ENCODE results near the gene RGS6. TPM values are rescaled to one million over a fixed set of nuclear protein-coding genes. Genes with fewer than 3 reads are reported as not detected.

Gene RGS6
- total RNA-seq, 4 donors from 2014 or later: 7.6 to 25.3 (median 17.2) TPM

GRCh38 chr14:72336311-72336980 is 404.2 kb downstream of the RGS6 start:
- intact Hi-C loops (cut with DNase I): no loop called here
- Histone ChIP-seq H3K36me3 (no peaks in the 10 kb centered on the region), H3K4me3 (replicated peaks in 1 of 3) (no peak overlapping the region), H3K27me3 (no peaks in the 10 kb centered on the region), H3K9me3 (no peaks in the 10 kb centered on the region), H3K4me1 (peaks cover 10 to 11% of the 10 kb centered on the region in 2 donors), H3K27ac (no peak overlapping the region)
- WGBS, 2 donors: 57 to 93% methylated on average over 4 of the region's 4 CpGs
- TF ChIP-seq CTCF (IDR thresholded peaks at IDR 0.05): no peak
- no peak for TF ChIP-seq POLR2A (IDR thresholded peaks at IDR 0.05)
- no peak for DNase-seq

- no peak overlapping the region for H3K27ac ChIP-seq
- H3K36me3 ChIP-seq: no peaks in the 10 kb centered on the region
- no peak overlapping the region for H3K4me3 ChIP-seq (replicated peaks in 1 of 3)
- DNase-seq: no peak
- no peaks in the 10 kb centered on the region for H3K9me3 ChIP-seq
- intact Hi-C loops (cut with DNase I): no loop called here
- no peaks in the 10 kb centered on the region for H3K27me3 ChIP-seq
- 76 to 87% methylated on average over 1 of the region's 1 CpG for WGBS, 2 donors
- peaks cover 2% of the 10 kb centered on the region in 2 donors for H3K4me1 ChIP-seq
- TF ChIP-seq CTCF (IDR thresholded peaks at IDR 0.05) (no peak), POLR2A (IDR thresholded peaks at IDR 0.05) (no peak)
Measured at GRCh38 chr14:72341237-72341636, 409.0 kb downstream of the RGS6 start.

- no peaks in the 10 kb centered on the region for H3K9me3 ChIP-seq
- no peaks in the 10 kb centered on the region for H3K27me3 ChIP-seq
- H3K4me3 ChIP-seq (replicated peaks in 1 of 3): no peak overlapping the region
- H3K27ac ChIP-seq: no peak overlapping the region
- TF ChIP-seq POLR2A (IDR thresholded peaks at IDR 0.05): no peak
- TF ChIP-seq CTCF (IDR thresholded peaks at IDR 0.05): no peak
- intact Hi-C loops (cut with DNase I): no loop called here
- no peak for DNase-seq
- no peaks in the 10 kb centered on the region for H3K36me3 ChIP-seq
- 81% methylated on average over 2 of the region's 2 CpGs for WGBS, 2 donors
- H3K4me1 ChIP-seq: peaks cover 6 to 7% of the 10 kb centered on the region in 2 donors
Measured at GRCh38 chr14:72341686-72342085, 409.5 kb downstream of the RGS6 start.

GRCh38 chr14:72347118-72347517 is 414.9 kb downstream of the RGS6 start:
- Histone ChIP-seq H3K9me3 (no peaks in the 10 kb centered on the region), H3K4me1 (peaks cover 7 to 8% of the 10 kb centered on the region in 2 donors), H3K36me3 (no peaks in the 10 kb centered on the region), H3K27me3 (no peaks in the 10 kb centered on the region), H3K4me3 (replicated peaks in 1 of 3) (no peak overlapping the region), H3K27ac (no peak overlapping the region)
- no peak for DNase-seq
- intact Hi-C loops (cut with DNase I): no loop called here
- TF ChIP-seq POLR2A (IDR thresholded peaks at IDR 0.05) (no peak), CTCF (IDR thresholded peaks at IDR 0.05) (no peak)
- 43 to 71% methylated on average over 3 of the region's 3 CpGs for WGBS, 2 donors

GRCh38 chr14:72350215-72350614 is 418.0 kb downstream of the RGS6 start:
- WGBS, 2 donors: 100% methylated on average over 1 of the region's 1 CpG
- Histone ChIP-seq H3K36me3 (no peaks in the 10 kb centered on the region), H3K4me3 (replicated peaks in 1 of 3) (no peak overlapping the region), H3K27me3 (no peaks in the 10 kb centered on the region), H3K27ac (no peak overlapping the region), H3K9me3 (no peaks in the 10 kb centered on the region), H3K4me1 (peaks cover 7 to 8% of the 10 kb centered on the region in 2 donors)
- intact Hi-C loops (cut with DNase I): no loop called here
- no peak for TF ChIP-seq POLR2A (IDR thresholded peaks at IDR 0.05)
- no peak for TF ChIP-seq CTCF (IDR thresholded peaks at IDR 0.05)
- DNase-seq: no peak

Measured in thyroid gland (tissue), 4 donors.